Cardiac muscle cell (in vitro differentiated cells and primary cell): ENCODE measurements around the gene WDR5B. TPM values are rescaled to one million over a fixed set of nuclear protein-coding genes. Genes with fewer than 3 reads are reported as not detected.

Experiments used
- DNase-seq, 2 donors: peaks; one replicate each; pipeline versions ENCODE4 v3.0.0 to v3.0.0-alpha.2; 2010 to 2017; ENCODE audit warnings: low read depth in 1 of 2, low spot score in 1 of 2
- H3K27ac ChIP-seq: fragments of 200-600 bp; sonication (generic); 2 replicates; pipeline ENCODE4 v1.5.1; 2016
- H3K27me3 ChIP-seq: fragments of 200-600 bp; sonication (generic); 2 replicates; pipeline ENCODE4 v1.6.0; 2016; ENCODE audit warnings: control low read depth
- H3K36me3 ChIP-seq: fragments of 200-600 bp; sonication (generic); 2 replicates; pipeline ENCODE4 v1.5.1; 2016; ENCODE audit warnings: control low read depth
- H3K4me1 ChIP-seq: fragments of 200-600 bp; sonication (generic); 2 replicates; pipeline ENCODE4 v1.8.1; 2017; ENCODE audit warnings: low read depth, mild to moderate bottlenecking, mixed run types
- H3K4me3 ChIP-seq: fragments of 200-600 bp; sonication (generic); 2 replicates; pipeline ENCODE4 v1.5.1; 2016; ENCODE audit warnings: mild to moderate bottlenecking
- H3K9me3 ChIP-seq: fragments of 200-600 bp; sonication (generic); 2 replicates; pipeline ENCODE4 v1.5.1; 2017; ENCODE audit warnings: low read depth, mild to moderate bottlenecking, control low read depth
- CTCF ChIP-seq: IDR thresholded peaks from 2 replicates; pipeline ENCODE4 v1.5.1; 2012; ENCODE audit warnings: low read depth, mild to moderate bottlenecking, low read length
- polyA plus RNA-seq: library from polyadenylated mRNA; unstranded; fragments of >200 nt; fragmentation: Nextera tagmentation; extraction: Ambion mirVana; gene quantifications from 2 replicates; pipeline ENCODE4 v1.2.1, GENCODE V29; 2016
- total RNA-seq: library from RNA; depleted of rRNA; stranded (reverse); fragments of >200 nt; gene quantifications from 2 replicates; pipeline ENCODE4 v1.2.3, GENCODE V29; 2016

The WDR5B gene
- total and polyA plus RNA-seq, 2 experiments from 2014 or later: 3.9 to 4.9 TPM

DNA sequence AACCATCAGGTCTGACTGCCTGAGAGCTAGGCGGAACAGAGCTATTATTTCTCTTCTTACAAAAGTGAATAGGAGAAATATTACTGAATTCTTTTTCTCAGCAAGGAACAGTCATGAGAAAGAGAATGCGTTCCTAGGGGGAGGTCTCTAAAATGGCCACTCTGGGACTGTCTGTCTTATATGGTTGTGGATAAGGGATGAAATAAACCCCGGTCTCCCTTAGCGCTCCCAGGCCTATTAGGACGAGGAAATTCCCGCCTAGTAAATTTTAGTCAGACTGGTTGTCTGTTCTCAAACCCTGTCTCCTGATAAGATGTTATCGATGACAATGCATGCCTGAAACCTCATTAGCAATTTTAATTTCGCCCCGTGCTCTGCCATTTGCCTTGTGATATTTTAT is 20.1 kb upstream of the WDR5B start:
- Histone ChIP-seq H3K36me3 (peaks cover 70% of the 10 kb centered on the region), H3K4me3 (no peak overlapping the region)
- DNase-seq: no peak

DNA sequence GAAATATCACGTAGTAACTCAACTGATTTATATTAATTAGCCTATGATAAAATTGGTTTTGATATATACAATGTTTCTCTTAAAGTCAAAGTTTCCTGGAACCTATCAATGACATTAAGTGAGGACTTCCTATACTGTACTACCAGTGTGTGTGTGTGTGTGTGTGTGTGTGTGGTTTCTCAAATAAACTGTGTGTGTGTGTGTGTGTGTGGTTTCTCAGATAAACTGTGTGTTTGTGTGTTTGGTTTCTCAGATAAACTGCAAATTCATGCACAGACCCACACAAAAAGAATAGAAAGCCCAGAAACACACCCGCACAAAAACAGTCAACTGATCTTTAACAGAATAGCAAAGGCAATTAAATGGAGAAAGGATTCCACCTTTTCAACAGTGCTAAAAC is 14.5 kb upstream of the WDR5B start:
- H3K4me1 ChIP-seq: no peaks in the 10 kb centered on the region
- peaks cover 45% of the 10 kb centered on the region for H3K36me3 ChIP-seq
- H3K27me3 ChIP-seq: no peaks in the 10 kb centered on the region
- DNase-seq: no peak
- H3K9me3 ChIP-seq: no peaks in the 10 kb centered on the region
- H3K27ac ChIP-seq: no peak overlapping the region
- TF ChIP-seq CTCF: no peak
- H3K4me3 ChIP-seq: no peak overlapping the region

More for the DNA sequence above, 20.1 kb upstream of the WDR5B start:
- H3K4me1 ChIP-seq: no peaks in the 10 kb centered on the region
- H3K27ac ChIP-seq: no peak overlapping the region
- no peaks in the 10 kb centered on the region for H3K27me3 ChIP-seq
- no peak for TF ChIP-seq CTCF
- no peaks in the 10 kb centered on the region for H3K9me3 ChIP-seq

DNA sequence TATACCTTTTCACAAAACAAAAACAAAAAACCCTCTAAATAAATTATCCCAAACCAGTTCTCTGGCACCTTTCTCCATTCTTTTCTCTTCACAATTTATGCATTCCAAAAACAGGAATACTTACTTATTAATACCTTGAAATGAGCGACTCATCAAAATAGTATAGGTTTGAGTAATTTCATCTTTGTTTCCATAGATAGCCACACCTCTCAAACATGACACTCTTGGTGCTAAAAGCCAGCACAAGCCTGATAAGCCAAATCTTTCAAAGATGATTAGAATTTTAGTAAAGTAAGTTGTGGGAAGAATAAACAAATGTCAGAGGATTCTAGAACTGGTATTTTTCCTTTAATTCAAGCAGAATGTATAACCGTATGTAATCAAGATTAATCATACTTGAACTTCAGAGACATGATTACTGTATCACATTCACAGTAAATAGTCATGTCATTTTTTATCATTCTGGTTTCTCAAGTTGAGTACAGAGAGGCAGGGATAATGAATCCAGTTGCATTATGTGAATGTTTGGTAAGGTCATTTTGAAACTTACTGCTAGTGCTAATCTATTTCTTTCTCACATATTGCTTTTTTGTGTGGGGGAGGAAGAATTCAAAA is 12.1 kb upstream of the WDR5B start:
- no peaks in the 10 kb centered on the region for H3K9me3 ChIP-seq
- no peaks in the 10 kb centered on the region for H3K27me3 ChIP-seq
- peaks cover 47% of the 10 kb centered on the region for H3K36me3 ChIP-seq
- peak overlapping the region; percentile 40 for H3K27ac ChIP-seq
- no peak for TF ChIP-seq CTCF
- no peaks in the 10 kb centered on the region for H3K4me1 ChIP-seq
- H3K4me3 ChIP-seq: no peak overlapping the region
- no peak for DNase-seq

- Histone ChIP-seq H3K4me1 (peaks cover 5% of the 10 kb centered on the region), H3K27me3 (no peaks in the 10 kb centered on the region), H3K4me3 (no peak overlapping the region), H3K36me3 (peaks cover 28% of the 10 kb centered on the region), H3K9me3 (no peaks in the 10 kb centered on the region), H3K27ac (no peak overlapping the region)
- no peak for TF ChIP-seq CTCF
- no peak for DNase-seq
These were observed 6.0 kb upstream of the WDR5B start for GRCh38 chr3:122421836-122422235.

DNA sequence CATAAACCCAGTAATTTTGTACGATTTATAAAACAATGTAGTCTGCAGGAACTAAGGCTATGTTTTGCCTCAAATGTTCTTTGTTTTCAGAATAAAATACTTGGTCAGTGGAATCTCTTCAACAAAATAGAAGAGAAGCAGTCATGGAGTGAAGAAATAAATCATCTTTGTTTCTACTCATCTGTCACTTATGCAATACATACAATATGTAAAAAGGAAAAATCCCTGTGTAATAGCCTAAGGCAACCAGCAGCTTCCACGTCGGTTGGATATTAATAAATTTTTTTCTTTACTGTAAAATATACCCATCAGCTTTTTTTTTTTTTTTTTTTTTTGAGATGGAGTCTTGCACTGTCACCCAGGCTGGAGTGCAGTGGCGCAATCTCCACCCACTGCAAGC is 5.2 kb upstream of the WDR5B start:
- DNase-seq: no peak
- Histone ChIP-seq H3K27ac (no peak overlapping the region), H3K4me3 (no peak overlapping the region), H3K4me1 (peaks cover 5% of the 10 kb centered on the region), H3K36me3 (peaks cover 21% of the 10 kb centered on the region), H3K27me3 (no peaks in the 10 kb centered on the region), H3K9me3 (no peaks in the 10 kb centered on the region)
- TF ChIP-seq CTCF: no peak
